GM08714 (cell line): ENCODE results near the gene MUC4.
"Not testable (repeated sequence)": the region's sequence is repeated elsewhere in the genome, so short reads cannot be mapped to it uniquely, and the experiment has no call there.

ENCODE experiments used
- H3K4me3 ChIP-seq: fragments of 200-500 bp; sonication (Bioruptor generic); 2 replicates; pipeline ENCODE4 v1.5.1; 2014; ENCODE audit warnings: mild to moderate bottlenecking, low read length, inconsistent platforms
- ZNF274 ChIP-seq: IDR thresholded peaks from 2 replicates; pipeline ENCODE4 v1.6.1; 2012; ENCODE audit warnings: mild to moderate bottlenecking, low read depth, low read length

Gene MUC4

DNA sequence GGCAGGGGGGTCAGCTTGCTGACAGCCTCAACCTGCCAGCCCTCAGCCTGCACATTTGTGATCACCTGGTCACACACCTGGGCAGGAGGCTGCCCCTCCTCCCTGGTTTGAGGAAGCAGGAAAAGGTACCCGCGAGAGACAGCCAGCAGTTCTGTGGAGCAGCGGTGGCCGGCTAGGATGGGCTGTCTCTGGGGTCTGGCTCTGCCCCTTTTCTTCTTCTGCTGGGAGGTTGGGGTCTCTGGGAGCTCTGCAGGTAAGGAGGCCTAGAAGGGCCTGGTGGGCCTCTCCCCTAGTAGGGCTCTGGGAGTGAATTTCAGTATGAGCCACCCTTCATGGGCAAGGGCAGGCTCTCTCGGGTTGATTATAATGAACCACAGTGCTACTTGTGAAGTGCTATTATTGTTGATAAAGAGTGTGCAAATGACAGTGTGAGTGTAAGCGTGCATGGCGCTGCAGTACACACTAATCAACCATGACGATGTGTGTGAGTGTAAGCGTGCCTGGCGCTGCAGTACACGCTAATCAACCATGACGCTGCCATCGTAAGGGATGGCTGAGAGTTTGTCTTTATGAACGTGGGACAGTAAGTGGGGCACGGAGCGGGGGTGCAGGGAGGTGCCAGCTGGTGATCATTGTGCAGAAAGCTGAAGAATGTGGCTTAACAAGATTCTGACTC lies 90.8 kb downstream of the MUC4 start, which contains the start of gene MUC20:
Gene MUC20, plus strand, starts transcription at position 148 of the 676 bp plus-strand sequence. Its CDS starts 30 bp downstream, at position 178.
- not testable (repeated sequence) for H3K4me3 ChIP-seq

DNA sequence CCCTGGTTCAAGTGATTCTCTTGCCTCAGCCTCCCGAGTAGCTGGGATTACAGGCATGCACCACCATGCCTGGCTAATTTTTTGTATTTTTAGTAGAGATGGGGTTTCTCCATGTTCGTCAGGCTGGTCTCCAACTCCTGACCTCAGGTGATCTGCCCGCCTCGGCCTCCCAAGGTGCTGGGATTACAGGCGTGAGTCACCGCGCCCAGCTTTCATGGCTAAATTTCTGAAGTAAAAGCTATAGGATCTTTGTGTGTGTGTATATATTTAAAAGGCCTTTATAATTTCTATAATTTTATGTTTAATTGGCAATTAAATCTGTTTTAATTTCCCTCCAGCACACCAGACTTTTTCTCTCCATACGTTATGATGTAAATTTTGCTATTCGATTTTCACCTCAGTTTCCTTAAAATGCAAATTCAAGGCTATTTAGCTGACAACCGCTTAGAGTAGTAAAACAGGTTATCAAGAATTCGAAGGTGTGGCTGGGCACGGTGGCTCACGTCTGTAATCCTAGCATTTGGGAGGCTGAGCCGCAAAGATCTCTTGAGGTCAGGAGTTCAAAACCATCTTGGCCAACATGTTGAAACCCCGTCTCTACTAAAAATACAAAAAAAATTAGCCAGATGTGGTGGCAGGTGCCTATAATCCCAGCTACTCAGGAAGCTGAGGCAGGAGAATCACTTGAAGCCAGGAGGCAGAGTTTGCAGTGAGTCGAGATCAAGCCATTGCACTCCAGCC lies 92.0 kb downstream of the MUC4 start:
- not testable (repeated sequence) for H3K4me3 ChIP-seq

DNA sequence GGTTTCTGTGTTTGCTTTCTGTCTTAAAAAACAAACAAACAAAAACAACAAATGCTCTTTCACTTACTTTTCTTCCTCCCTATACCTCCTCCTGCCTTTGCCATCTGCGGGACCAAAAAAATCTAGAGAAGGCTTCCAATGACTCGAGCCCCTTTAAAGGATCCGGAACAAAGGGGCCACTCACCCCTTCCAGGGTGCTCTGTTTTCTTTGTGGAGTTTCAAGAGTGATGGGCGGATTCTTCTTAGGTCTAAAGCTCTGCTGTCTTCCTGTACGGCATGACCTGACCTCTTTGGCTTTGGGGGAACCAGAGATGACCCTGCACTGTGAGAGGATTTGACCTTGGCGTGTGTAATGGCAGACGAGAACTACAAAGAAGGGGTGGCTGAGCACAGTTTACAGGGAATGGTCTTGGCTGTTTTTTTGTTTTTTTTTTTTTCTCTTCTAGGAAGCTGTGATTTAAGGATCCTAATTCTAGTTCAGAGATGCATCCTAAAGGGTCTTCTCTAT lies 93.2 kb downstream of the MUC4 start:
- no peak overlapping the region for H3K4me3 ChIP-seq
- TF ChIP-seq ZNF274 = no peak

DNA sequence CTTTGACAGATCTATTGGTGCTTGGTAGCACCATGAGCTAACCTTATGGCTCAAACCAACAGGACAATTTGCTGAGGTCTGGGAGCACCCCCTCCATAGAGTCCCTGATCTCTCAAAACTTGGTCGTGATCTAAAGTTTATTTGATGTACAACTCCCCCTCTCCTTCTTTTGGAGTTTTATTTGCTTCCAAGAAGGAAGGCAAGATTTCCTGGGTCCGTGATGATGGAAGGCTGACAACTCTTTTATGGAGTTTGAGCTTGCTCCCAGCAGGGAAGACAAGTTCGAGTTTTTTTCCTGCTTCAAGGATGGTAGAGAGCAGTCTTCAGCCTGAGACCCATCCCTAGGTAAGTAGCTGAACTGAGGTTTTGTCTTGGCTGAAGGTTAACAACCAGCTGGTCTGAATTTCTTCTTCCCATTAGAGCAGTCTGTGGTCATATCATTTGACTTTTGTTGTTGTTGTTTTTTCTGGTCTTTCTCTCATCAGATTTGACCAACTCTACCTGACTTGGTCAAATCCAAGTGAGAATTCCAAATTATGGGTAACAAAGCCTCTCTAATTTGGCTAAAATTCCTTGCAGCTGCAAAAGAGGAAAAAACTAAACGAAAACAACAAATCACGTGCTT lies 93.8 kb downstream of the MUC4 start:
- H3K4me3 ChIP-seq = no peak overlapping the region
- TF ChIP-seq ZNF274 = no peak

DNA sequence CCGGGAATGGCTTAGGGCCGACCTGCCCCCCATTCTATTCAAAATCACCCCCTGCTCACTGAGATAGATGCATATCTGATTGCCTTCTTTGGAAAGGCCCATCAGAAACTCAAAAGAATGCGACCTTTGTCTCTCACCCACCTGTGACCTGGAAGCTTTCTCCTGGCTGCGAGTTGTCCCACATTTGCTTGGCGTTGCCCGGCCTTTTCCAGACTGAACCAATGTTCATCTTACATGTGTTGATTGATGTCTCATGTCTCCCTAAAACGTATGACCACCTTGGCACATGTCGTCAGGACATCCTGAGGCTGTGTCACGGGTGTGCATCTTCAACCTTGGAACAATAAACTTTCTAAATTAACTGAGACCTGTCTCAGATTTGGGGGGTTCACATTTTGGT lies 94.3 kb downstream of the MUC4 start:
- TF ChIP-seq ZNF274 = no peak

DNA sequence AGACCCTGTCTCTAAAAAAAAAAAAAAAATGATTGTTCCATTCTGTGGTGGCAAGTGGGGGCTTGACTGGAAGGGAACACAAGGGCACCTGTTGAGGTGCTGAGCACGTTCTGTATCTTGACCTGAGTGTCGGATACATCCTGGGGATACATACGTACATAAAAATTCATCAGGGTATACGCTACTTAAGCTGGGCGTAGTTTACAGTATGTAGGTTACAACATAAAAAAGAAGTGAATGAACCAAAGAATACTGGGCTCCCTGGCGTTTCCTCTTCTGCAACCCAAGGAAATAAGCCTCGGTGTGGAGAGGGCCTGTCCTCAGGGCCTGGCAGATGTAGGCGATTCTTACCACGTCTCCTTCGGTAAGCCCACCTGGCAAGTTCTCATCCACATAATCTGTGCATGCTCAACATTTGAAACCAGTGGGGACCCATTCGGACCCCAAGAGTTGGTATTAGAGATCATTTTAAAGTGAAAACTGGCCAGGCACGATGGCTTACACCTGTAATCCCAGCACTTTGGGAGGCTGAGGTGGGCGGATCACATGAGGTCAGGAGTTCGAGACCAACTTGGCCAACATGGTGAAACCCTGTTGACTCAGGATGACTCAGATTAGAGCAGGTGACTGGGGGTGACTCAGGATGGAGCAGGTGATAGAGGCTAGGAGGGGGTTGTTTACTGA lies 96.0 kb downstream of the MUC4 start:
- H3K4me3 ChIP-seq = no peak overlapping the region
- no peak for TF ChIP-seq ZNF274

More for the DNA sequence above, 94.3 kb downstream of the MUC4 start:
- no peak overlapping the region for H3K4me3 ChIP-seq

DNA sequence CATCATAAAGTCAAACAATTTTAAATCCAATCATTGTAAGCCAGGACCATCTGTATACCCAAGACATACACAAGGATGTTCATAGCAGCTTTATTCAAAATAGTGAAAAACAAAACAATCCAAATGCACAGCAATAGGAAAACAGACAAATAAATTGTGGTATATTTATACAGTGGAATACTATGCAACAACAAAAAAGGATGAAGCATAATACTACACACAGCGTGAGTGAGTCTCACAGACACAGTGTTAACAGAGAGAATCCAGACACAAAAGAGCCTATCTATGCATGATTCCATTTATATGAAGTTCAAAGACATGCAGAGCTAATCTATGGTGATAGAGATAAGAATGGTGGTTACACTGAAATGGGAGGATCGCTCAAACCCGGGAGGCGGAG lies 96.6 kb downstream of the MUC4 start:
- H3K4me3 ChIP-seq = no peak overlapping the region
- no peak for TF ChIP-seq ZNF274

DNA sequence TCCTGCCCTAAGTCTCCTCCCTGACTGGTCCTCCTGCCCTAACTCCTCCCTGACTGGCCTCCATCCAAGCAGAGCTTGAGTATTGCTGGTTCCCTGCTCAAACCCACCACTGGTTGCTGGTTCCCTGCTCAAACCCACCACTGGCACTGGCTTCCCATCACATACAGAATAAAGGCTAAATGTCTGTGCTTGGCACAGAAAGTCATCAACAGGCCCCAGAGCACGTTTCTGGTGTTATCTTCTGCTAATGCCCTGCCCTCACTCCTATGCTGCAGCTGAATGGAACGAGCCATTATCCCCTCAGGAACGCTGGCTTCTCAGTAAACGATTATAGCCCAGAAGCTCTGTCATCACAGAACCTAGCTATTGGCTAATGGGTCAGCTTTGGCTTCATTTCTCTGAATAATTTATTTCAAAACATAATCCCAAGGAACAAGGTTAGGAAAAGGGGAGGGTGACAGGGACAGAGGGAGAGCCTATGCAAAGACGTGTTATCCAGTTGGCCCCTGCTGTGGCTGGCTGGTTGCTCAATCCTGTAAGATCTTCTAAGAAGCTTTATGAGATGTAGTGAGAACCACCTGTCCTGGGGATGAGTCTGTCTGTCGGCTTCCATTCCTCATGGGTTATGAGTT lies 97.2 kb downstream of the MUC4 start:
- H3K4me3 ChIP-seq = no peak overlapping the region
- TF ChIP-seq ZNF274 = no peak

DNA sequence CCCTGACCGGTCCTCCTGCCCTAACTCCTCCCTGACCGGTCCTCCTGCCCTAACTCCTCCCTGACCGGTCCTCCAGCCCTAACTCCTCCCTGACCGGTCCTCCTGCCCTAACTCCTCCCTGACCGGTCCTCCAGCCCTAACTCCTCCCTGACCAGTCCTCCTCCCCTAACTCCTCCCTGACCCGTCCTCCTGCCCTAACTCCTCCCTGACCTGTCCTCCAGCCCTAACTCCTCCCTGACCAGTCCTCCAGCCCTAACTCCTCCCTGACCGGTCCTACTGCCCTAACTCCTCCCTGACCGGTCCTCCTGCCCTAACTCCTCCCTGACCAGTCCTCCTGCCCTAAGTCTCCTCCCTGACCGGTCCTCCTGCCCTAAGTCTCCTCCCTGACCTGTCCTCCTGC lies 98.6 kb downstream of the MUC4 start:
- not testable (repeated sequence) for H3K4me3 ChIP-seq

DNA sequence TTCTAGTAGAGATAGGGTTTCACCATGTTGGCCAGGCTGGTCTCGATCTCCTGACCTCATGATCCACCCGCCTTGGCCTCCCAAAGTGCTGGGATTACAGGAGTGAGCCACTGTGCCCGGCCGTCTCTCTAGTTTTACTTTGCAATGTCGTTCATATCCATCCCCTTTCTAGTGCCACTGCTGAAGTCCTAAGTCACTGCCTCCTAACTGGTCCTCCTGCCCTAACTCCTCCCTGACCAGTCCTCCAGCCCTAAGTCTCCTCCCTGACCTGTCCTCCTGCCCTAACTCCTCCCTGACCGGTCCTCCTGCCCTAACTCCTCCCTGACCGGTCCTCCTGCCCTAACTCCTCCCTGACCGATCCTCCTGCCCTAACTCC lies 99.2 kb downstream of the MUC4 start:
- not testable (repeated sequence) for H3K4me3 ChIP-seq

DNA sequence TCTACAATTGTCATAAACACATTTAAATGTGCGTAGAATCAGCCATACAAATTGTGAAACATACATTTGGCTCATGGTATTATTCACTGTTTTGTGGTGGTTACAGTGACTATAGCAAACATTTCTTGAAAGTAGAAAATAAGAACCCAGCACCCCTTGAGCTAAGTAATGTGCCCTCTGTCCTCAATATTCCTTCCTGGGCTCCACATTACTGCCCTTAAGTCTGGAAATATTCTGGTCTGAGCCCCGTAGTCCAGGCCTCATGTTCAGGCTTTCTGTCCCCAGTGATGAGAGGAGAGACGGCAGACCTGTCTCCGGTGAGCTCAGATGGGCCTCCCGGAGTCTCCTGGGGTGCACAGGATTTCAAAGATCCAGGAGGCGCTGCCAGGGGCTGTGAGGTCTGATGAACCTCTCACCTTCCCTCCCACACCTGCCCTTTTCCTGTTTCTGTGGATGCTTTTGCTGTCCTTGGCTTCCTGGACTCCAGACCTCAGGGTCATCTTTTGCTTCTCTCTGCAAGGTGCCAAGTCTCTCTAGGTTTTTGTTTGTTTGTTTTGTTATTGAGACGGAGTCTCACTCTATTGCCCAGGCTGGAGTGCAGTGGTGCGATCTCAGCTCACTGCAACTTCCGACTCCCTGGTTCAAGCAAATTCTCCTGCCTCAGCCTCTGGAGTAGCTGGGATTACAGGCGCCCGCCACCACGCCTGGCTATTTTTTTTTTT lies 99.8 kb downstream of the MUC4 start:
- TF ChIP-seq ZNF274 = no peak
- H3K4me3 ChIP-seq = no peak overlapping the region

DNA sequence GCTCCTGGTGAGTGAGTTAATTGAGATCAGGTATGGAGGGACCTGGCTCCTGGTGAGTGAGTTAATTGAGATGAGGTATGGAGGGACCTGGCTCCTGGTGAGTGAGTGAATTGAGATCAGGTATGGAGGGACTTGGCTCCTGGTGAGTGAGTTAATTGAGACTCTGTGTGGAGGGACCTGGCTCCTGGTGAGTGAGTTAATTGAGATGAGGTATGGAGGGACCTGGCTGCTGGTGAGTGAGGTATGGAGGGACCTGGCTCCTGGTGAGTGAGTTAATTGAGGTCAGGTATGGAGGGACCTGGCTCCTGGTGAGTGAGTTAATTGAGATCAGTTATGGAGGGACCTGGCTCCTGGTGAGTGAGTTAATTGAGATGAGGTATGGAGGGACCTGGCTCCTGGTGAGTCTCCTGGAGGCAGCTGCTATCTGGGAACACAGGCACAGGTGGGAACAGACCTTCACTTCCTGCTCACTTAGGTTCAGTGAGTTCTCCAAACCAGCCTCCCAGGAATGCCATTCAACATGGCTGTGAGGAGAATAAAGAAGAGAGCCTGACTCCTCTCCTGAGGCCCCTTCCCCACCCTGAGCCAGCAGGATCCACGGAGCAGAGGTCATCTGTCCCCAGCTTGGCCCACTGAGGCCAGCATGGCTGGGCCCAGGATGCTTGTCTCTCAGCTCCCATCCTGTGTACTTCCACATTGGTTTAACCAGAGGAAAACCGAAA lies 100.5 kb downstream of the MUC4 start:
- H3K4me3 ChIP-seq = not testable (repeated sequence)

DNA sequence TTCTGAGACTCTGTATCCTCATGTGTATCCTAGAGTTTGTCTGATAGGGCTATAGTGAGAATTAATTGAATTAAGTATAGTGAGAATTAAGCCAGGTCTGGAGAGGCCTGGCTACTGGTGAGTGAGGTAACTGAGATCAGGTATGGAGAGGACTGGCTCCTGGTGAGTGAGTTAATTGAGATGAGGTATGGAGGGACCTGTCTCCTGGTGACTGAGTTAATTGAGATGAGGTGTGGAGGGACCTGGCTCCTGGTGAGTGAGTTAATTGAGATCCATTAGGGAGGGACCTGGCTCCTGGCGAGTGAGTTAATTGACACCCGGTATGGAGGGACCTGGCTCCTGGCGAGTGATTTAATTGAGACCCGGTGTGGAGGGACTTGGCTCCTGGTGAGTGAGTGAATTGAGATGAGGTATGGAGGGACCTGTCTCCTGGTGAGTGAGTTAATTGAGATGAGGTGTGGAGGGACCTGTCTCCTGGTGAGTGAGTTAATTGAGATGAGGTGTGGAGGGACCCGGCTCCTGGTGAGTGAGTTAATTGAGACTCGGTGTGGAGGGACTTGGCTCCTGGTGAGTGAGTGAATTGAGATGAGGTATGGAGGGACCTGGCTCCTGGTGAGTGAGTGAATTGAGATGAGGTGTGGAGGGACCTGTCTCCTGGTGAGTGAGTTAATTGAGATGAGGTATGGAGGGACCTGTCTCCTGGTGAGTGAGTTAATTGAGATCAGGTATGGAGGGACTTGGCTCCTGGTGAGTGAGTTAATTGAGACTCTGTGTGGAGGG lies 101.4 kb downstream of the MUC4 start:
- H3K4me3 ChIP-seq = not testable (repeated sequence)
